Activated CD8-positive, alpha-beta T cell treated with anti-CD3 and anti-CD28 coated beads for 36 hours (primary cell): ENCODE measurements around the gene SYT1. TPM values are rescaled to one million over a fixed set of nuclear protein-coding genes. Genes with fewer than 3 reads are reported as not detected.

Source experiments
- ATAC-seq: fragments of 200-7000 bp; cut with Tn5 transposase; one replicate; pipeline ENCODE4 v1.10.0; 2021; ENCODE audit warnings: mild to moderate bottlenecking, moderate library complexity
- CTCF ChIA-PET: fragments of 350-600 bp; sonication (Branson Sonifier 250); formaldehyde crosslinking; loops from one replicate; lab custom pipeline; 2021; ENCODE audit warnings: antibody characterized with exemption; lab: Charles Lee
- POLR2A ChIA-PET: fragments of 350-600 bp; sonication (Branson Sonifier 250); formaldehyde crosslinking; loops from one replicate; lab custom pipeline; 2021; ENCODE audit warnings: antibody characterized with exemption; lab: Charles Lee
- DNase-seq: peaks from one replicate; pipeline ENCODE4 v3.0.0-alpha.2; 2020
- H3K27ac Mint-ChIP-seq: one replicate; pipeline ENCODE4 v1.8.0; 2021; ENCODE audit warnings: mild to moderate bottlenecking, mixed read lengths
- H3K27me3 Mint-ChIP-seq: one replicate; pipeline ENCODE4 v1.8.0; 2021; ENCODE audit warnings: mixed read lengths
- H3K36me3 Mint-ChIP-seq: one replicate; pipeline ENCODE4 v1.8.0; 2021; ENCODE audit warnings: low read depth, mixed read lengths
- H3K4me1 Mint-ChIP-seq: one replicate; pipeline ENCODE4 v1.8.0; 2021; ENCODE audit warnings: low read depth, mixed read lengths
- H3K4me3 Mint-ChIP-seq: one replicate; pipeline ENCODE4 v1.8.0; 2021; ENCODE audit warnings: mild to moderate bottlenecking, moderate library complexity, mixed read lengths
- H3K9me3 Mint-ChIP-seq: one replicate; pipeline ENCODE4 v1.8.0; 2021; ENCODE audit warnings: mixed read lengths
- CTCF ChIP-seq: fragments of 200-600 bp; IDR thresholded peaks from one replicate; pipeline ENCODE4 v1.8.0; 2022; ENCODE audit warnings: antibody characterized with exemption, mild to moderate bottlenecking
- intact Hi-C: fragments of 100-400 bp; cut with micrococcal nuclease; formaldehyde crosslinking; loops from one replicate; pipeline ENCODE4 v1.10.0; 2022
- total RNA-seq, 2 experiments: library from RNA; stranded (reverse); gene quantifications; one replicate each; pipeline ENCODE4 v1.2.3, GENCODE V29; 2021

The SYT1 gene
- total RNA-seq, 2 experiments from 2014 or later = not detected

GRCh38 chr12:79371226-79371625, 506.7 kb downstream of the SYT1 start:
- no peak for ATAC-seq
- H3K36me3 Mint-ChIP-seq = no peaks in the 10 kb centered on the region
- ChIA-PET POLR2A (no interaction called here), CTCF (interaction anchor here (1.0 kb wide), 1 partner anchor 9 kb away, joined by 3 read pairs; no protein-coding TSS in a partner anchor)
- H3K4me3 Mint-ChIP-seq = no peak overlapping the region
- intact Hi-C loops = no loop called here
- H3K4me1 Mint-ChIP-seq = no peaks in the 10 kb centered on the region
- TF ChIP-seq CTCF = no peak
- H3K27ac Mint-ChIP-seq = no peak overlapping the region
- H3K9me3 Mint-ChIP-seq = no peaks in the 10 kb centered on the region
- no peaks in the 10 kb centered on the region for H3K27me3 Mint-ChIP-seq
- no peak for DNase-seq

- Mint-ChIP-seq H3K9me3 (no peaks in the 10 kb centered on the region), H3K27me3 (no peaks in the 10 kb centered on the region), H3K36me3 (no peaks in the 10 kb centered on the region), H3K4me3 (no peak overlapping the region), H3K4me1 (no peaks in the 10 kb centered on the region), H3K27ac (no peak overlapping the region)
- CTCF ChIA-PET = interaction anchor here (0.8 kb wide), 3 partner anchors 15 to 108 kb away, joined by 3 to 4 read pairs (median 3); no protein-coding TSS in a partner anchor
- peak; percentile 54 for TF ChIP-seq CTCF
- POLR2A ChIA-PET = no interaction called here
- no peak for ATAC-seq
- intact Hi-C loops = no loop called here
- peak; percentile 22 for DNase-seq
Measured at GRCh38 chr12:79373896-79374499, 509.4 kb downstream of the SYT1 start.

- CTCF ChIA-PET = interaction anchor here (1.0 to 1.2 kb wide), 2 partner anchors 12 to 904 kb away, joined by 3 read pairs; no protein-coding TSS in a partner anchor
- ATAC-seq (no peak), DNase-seq (no peak)
- TF ChIP-seq CTCF = no peak
- Mint-ChIP-seq H3K4me1 (no peaks in the 10 kb centered on the region), H3K9me3 (no peaks in the 10 kb centered on the region), H3K27ac (no peak overlapping the region), H3K27me3 (no peaks in the 10 kb centered on the region), H3K4me3 (no peak overlapping the region), H3K36me3 (no peaks in the 10 kb centered on the region)
- intact Hi-C loops = no loop called here
- POLR2A ChIA-PET = no interaction called here
Measured at GRCh38 chr12:79374545-79374944, 510.0 kb downstream of the SYT1 start.

GRCh38 chr12:79375050-79375449, 510.5 kb downstream of the SYT1 start:
- Mint-ChIP-seq H3K9me3 (no peaks in the 10 kb centered on the region), H3K27me3 (no peaks in the 10 kb centered on the region), H3K4me1 (no peaks in the 10 kb centered on the region), H3K27ac (no peak overlapping the region), H3K36me3 (no peaks in the 10 kb centered on the region), H3K4me3 (no peak overlapping the region)
- ChIA-PET POLR2A (no interaction called here), CTCF (interaction anchor here (1.0 to 1.2 kb wide), 2 partner anchors 13 to 904 kb away, joined by 3 read pairs; no protein-coding TSS in a partner anchor)
- DNase-seq = no peak
- intact Hi-C loops = no loop called here
- no peak for TF ChIP-seq CTCF
- no peak for ATAC-seq

GRCh38 chr12:79378496-79378895, 513.9 kb downstream of the SYT1 start:
- DNase-seq (no peak), ATAC-seq (no peak)
- no peaks in the 10 kb centered on the region for H3K36me3 Mint-ChIP-seq
- ChIA-PET POLR2A (no interaction called here), CTCF (no interaction called here)
- no peaks in the 10 kb centered on the region for H3K27me3 Mint-ChIP-seq
- no peaks in the 10 kb centered on the region for H3K9me3 Mint-ChIP-seq
- no peak overlapping the region for H3K4me3 Mint-ChIP-seq
- intact Hi-C loops = no loop called here
- no peaks in the 10 kb centered on the region for H3K4me1 Mint-ChIP-seq
- no peak for TF ChIP-seq CTCF
- H3K27ac Mint-ChIP-seq = no peak overlapping the region
